Fibroblast of villous mesenchyme (primary cell): ENCODE data around the gene LLGL2. TPM values are rescaled to one million over a fixed set of nuclear protein-coding genes. Genes with fewer than 3 reads are reported as not detected.

Experiments used
- DNase-seq: peaks from one replicate; pipeline ENCODE4 v3.0.0-alpha.2; 2010; ENCODE audit warnings: low read depth
- H3K4me3 ChIP-seq: 2 replicates; pipeline ENCODE4 v1.5.1; 2011; ENCODE audit warnings: low read depth, mild to moderate bottlenecking, low read length
- CTCF ChIP-seq: IDR thresholded peaks from 2 replicates; pipeline ENCODE4 v1.5.1; 2012; ENCODE audit warnings: low read depth, mild to moderate bottlenecking, low read length; ENCODE audit not compliant: insufficient read depth
- total RNA-seq: library from RNA; depleted of rRNA; stranded (reverse); fragments of >200 nt; gene quantifications from 2 replicates; pipeline ENCODE4 v1.2.3, GENCODE V29; 2012

LLGL2 gene
- total RNA-seq, 1 donor = 2.2 TPM

DNA sequence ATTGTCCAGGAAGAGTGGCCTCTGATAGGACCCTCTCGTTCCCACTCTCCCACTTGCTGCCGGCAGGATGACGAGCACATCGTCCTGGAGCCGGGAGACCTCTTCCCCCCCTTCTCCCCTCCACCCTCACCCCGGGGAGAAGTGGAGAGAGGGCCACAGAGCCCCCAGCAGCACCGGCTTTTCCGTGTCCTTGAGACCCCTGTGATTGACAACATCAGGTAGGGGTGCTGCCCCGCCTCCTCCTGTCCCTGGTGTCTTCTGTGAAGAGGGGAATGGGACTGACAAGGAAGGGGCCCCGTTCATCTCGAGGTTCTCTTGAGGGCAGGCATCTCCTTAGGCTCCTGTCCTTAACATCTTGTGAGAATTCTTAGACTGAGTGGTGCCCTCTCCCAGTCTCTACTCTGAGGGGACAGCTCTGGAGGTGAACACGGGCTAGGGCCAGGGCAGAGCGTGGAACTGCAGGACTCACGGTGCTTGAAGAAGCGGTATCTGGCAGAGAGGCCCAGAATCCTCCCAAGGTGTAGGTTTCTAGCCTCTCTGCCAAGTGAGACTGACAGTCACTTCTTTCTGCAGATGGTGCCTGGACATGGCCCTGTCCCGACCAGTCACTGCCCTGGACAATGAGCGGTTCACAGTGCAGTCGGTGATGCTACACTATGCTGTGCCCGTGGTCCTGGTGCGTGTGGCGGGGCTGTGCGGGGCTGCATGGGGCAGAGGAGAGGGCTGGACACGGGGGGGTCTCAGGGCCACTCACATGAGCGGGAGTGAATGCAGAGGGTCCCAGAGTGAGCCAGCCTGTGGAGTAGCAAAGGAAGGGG lies 36.6 kb upstream of the LLGL2 start:
- H3K4me3 ChIP-seq = no peak overlapping the region
- no peak for DNase-seq
- TF ChIP-seq CTCF = no peak

GRCh38 chr17:75489511-75489955 lies 36.0 kb upstream of the LLGL2 start:
- TF ChIP-seq CTCF = no peak
- DNase-seq = no peak
- H3K4me3 ChIP-seq = no peak overlapping the region

- H3K4me3 ChIP-seq = no peak overlapping the region
- no peak for TF ChIP-seq CTCF
- no peak for DNase-seq
Measured at GRCh38 chr17:75490173-75490743, 35.2 kb upstream of the LLGL2 start.

DNA sequence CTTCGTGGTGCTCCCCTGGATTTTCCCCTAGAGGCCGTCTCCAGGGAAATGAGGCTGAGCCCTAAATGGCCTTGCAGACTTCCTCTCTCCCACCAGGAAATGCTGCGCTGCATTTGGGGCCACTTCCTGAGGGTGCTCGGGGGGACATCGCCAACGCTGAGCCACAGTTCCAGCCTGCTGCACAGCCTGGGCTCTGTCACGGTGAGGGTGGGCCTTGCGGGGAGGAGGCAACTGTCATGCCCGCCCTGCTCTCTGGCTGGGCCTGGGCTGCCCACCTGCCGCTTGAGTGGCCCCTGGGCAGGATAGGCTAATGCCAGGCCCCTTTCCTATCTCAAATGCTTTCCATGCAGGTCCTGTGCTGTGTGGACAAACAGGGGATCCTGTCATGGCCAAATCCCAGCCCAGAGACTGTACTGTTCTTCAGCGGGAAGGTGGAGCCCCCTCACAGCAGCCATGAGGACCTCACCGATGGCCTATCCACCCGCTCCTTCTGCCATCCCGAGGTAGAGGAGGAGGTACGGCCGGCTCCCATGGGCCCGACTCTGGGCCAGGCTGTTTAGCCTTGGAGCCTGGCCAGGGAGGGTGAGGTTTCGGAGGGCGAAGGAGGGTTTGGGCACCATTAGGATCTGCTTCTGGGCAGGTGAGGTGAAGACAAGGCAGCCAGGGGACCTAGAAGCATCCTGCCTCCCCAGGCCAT lies 34.4 kb upstream of the LLGL2 start:
- DNase-seq = no peak
- no peak for TF ChIP-seq CTCF
- no peak overlapping the region for H3K4me3 ChIP-seq

DNA sequence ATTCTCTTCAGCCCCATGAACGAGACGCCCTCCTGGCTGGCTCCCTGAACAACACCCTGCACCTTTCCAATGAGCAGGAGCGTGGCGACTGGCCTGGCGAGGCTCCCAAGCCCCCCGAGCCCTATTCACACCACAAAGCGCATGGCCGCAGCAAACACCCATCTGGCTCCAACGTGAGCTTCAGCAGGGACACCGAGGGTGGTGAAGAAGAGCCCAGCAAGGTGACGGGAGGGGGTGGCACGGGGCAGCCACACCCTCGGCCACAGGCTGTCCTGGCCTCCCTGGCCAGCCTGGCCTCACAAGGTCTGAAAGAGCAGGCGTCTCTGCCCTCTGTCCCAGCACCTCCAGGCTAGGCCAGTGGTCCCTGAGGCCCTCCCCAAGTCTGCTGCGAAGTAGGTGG lies 33.8 kb upstream of the LLGL2 start:
- no peak for DNase-seq
- no peak for TF ChIP-seq CTCF
- H3K4me3 ChIP-seq = no peak overlapping the region

DNA sequence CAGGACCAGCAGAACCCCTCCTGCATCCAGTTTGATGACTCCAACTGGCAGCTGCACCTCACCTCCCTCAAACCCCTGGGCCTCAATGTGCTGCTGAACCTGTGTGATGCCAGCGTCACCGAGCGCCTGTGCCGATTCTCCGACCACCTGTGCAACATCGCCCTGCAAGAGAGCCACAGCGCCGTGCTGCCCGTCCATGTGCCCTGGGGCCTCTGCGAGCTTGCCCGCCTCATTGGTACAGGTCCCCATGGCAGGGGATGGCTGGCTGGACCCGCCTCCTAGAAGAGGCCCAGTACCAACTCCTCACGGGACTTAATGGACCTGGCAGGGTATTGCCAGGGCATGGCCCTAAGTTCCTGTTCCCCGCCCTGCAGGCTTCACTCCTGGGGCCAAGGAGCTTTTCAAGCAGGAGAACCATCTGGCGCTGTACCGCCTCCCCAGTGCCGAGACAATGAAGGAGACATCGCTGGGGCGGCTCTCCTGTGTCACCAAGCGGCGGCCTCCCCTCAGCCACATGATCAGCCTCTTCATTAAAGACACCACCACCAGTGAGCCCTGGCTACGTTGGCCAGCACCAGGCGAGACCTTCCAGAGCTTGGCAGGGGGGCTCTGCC lies 32.8 kb upstream of the LLGL2 start:
- no peak for DNase-seq
- no peak overlapping the region for H3K4me3 ChIP-seq
- TF ChIP-seq CTCF = no peak
